Activated T-cell treated with anti-CD3 and anti-CD28 coated beads, Interleukin-2, amount 50 U/mL, for 1 hour (primary cell): ENCODE data around the gene ZNF407.

Source experiments
- DNase-seq: peaks from one replicate; pipeline ENCODE4 v3.0.0-alpha.2; 2020

The ZNF407 gene

GRCh38 chr18:74796841-74797576 is 199.3 kb downstream of the ZNF407 start:
- no peak for DNase-seq

- DNase-seq: no peak
These were observed 200.0 kb downstream of the ZNF407 start for GRCh38 chr18:74797577-74798151.

- no peak for DNase-seq
These were observed 201.9 kb downstream of the ZNF407 start for GRCh38 chr18:74799542-74799941.

- DNase-seq: no peak
These were observed 202.4 kb downstream of the ZNF407 start for GRCh38 chr18:74800098-74800497.

GRCh38 chr18:74803117-74803516 is 205.4 kb downstream of the ZNF407 start:
- no peak for DNase-seq

- no peak for DNase-seq
These were observed 206.1 kb downstream of the ZNF407 start for GRCh38 chr18:74803769-74804168.

GRCh38 chr18:74804677-74805076 is 207.0 kb downstream of the ZNF407 start:
- no peak for DNase-seq

- no peak for DNase-seq
These were observed 208.4 kb downstream of the ZNF407 start for GRCh38 chr18:74806073-74806472.

GRCh38 chr18:74806700-74807416 is 209.2 kb downstream of the ZNF407 start:
- no peak for DNase-seq

GRCh38 chr18:74817576-74817975 is 219.9 kb downstream of the ZNF407 start:
- DNase-seq: no peak

- no peak for DNase-seq
These were observed 221.0 kb downstream of the ZNF407 start for GRCh38 chr18:74818516-74819175.

- no peak for DNase-seq
These were observed 221.9 kb downstream of the ZNF407 start for GRCh38 chr18:74819433-74820059.

- no peak for DNase-seq
These were observed 222.6 kb downstream of the ZNF407 start for GRCh38 chr18:74820160-74820780.

GRCh38 chr18:74825460-74825859 is 227.8 kb downstream of the ZNF407 start:
- DNase-seq: no peak

- DNase-seq: no peak
These were observed 228.9 kb downstream of the ZNF407 start for GRCh38 chr18:74826572-74826971.

GRCh38 chr18:74828200-74828599 is 230.5 kb downstream of the ZNF407 start:
- no peak for DNase-seq

GRCh38 chr18:74831571-74832250 is 234.0 kb downstream of the ZNF407 start:
- DNase-seq: no peak

- no peak for DNase-seq
These were observed 234.7 kb downstream of the ZNF407 start for GRCh38 chr18:74832381-74832780.

- DNase-seq: no peak
These were observed 235.3 kb downstream of the ZNF407 start for GRCh38 chr18:74832999-74833398.

- no peak for DNase-seq
These were observed 237.0 kb downstream of the ZNF407 start for GRCh38 chr18:74834424-74835309.
